ENCODE measurements around the gene PICK1.

The PICK1 gene

DNA sequence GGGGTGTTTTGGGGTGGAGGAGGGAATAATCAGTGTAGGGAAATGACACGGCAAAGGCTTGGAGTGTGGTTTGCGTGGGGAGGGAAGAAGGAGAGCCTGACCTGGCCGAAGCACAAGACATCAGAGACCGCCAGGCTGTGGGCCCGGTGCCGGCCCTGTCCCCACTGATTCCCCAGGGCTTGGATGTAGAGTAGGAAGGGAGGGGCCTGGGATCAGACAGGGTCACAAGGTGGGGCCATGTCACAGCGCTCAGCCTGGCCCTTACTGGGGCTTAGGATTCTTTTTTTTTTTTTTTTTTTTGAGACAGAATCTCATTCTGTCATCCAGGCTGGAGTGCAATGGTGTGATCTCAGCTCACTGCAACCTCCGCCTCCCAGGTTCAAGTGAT, 9.8 kb downstream of the PICK1 start (continued):
- TF ChIP-seq ZNF660 (tag by site-specific recombination; IDR thresholded peaks at IDR 0.05): no peak
- no peak for TF ChIP-seq SALL2 (tag by site-specific recombination; IDR thresholded peaks at IDR 0.05; ENCODE audit: borderline replicate concordance)
- TF ChIP-seq, protein P1, sequence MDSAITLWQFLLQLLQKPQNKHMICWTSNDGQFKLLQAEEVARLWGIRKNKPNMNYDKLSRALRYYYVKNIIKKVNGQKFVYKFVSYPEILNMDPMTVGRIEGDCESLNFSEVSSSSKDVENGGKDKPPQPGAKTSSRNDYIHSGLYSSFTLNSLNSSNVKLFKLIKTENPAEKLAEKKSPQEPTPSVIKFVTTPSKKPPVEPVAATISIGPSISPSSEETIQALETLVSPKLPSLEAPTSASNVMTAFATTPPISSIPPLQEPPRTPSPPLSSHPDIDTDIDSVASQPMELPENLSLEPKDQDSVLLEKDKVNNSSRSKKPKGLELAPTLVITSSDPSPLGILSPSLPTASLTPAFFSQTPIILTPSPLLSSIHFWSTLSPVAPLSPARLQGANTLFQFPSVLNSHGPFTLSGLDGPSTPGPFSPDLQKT (IDR thresholded peaks at IDR 0.05; ENCODE audit: borderline replicate concordance, low read depth, low read length): no peak
- TF ChIP-seq, protein P2, sequence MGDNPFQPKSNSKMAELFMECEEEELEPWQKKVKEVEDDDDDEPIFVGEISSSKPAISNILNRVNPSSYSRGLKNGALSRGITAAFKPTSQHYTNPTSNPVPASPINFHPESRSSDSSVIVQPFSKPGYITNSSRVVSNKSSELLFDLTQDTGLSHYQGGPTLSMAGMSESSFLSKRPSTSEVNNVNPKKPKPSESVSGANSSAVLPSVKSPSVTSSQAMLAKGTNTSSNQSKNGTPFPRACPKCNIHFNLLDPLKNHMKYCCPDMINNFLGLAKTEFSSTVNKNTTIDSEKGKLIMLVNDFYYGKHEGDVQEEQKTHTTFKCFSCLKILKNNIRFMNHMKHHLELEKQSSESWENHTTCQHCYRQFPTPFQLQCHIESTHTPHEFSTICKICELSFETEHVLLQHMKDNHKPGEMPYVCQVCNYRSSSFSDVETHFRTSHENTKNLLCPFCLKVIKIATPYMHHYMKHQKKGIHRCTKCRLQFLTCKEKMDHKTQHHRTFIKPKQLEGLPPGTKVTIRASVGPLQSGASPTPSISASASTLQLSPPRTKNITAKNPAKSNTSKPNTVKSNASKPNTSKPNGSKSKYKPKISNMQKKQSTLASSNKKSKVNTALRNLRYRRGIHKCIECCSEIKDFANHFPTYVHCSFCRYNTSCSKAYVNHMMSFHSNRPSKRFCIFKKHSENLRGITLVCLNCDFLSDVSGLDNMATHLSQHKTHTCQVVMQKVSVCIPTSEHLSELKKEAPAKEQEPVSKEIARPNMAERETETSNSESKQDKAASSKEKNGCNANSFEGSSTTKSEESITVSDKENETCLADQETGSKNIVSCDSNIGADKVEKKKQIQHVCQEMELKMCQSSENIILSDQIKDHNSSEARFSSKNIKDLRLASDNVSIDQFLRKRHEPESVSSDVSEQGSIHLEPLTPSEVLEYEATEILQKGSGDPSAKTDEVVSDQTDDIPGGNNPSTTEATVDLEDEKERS (tag by site-specific recombination; IDR thresholded peaks at IDR 0.05): no peak
- no peak for TF ChIP-seq ZNF416 (tag by site-specific recombination; IDR thresholded peaks at IDR 0.05)

DNA sequence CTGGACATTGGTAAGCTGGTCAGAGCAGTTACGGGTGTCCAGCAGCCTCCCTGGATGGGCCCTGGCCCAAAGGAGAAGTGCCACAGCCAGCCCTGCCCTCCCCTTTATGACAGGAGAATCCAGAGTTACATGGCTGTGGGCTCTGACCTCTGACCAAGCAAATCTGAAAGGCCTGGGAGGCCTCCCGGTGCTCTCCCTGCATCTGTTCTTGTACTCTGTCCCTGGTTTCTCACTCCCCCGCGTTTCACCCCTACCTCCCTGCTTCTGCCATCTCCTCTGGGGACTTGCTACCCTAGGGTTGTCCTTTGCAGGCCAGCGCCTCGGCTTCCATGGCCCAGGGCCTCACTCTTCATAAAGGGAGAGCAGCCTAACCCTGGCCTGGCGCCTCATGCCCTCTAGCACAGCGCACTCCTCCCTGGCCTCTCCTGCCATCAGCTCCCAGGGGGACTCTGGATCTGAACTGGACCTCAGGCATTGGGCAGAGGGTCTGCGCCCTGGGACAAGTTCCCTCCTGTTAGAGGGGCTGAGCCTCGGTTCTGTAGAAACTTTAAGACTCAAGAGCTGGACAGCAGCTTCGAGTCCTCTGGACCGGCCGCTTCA, 10.7 kb downstream of the PICK1 start:
- Histone ChIP-seq H3K4me3 (ENCODE audit: low read depth, low read length) (no peak overlapping the region), H3K36me3 (ENCODE audit: control insufficient read depth in 2 of 2, insufficient read depth in 1 of 2, low read length in 2 of 2) (peaks cover 28 to 91% of the 10 kb centered on the region in 2 experiments), H3K4me1 (ENCODE audit: control insufficient read depth, insufficient read depth, low read length) (no peaks in the 10 kb centered on the region), H3K9me3 (ENCODE audit: control insufficient read depth, insufficient read depth, low read depth, low read length) (no peaks in the 10 kb centered on the region), H3K27ac (ENCODE audit: extremely low read depth, low read depth, low read length) (no peak overlapping the region)
- CTCF ChIA-PET: interaction anchor here (0.6 to 2.5 kb wide), 6 partner anchors 11 to 698 kb away, joined by 3 to 11 read pairs (median 4); partner anchors contain the start of gene PICK1
- TF ChIP-seq, protein P3, sequence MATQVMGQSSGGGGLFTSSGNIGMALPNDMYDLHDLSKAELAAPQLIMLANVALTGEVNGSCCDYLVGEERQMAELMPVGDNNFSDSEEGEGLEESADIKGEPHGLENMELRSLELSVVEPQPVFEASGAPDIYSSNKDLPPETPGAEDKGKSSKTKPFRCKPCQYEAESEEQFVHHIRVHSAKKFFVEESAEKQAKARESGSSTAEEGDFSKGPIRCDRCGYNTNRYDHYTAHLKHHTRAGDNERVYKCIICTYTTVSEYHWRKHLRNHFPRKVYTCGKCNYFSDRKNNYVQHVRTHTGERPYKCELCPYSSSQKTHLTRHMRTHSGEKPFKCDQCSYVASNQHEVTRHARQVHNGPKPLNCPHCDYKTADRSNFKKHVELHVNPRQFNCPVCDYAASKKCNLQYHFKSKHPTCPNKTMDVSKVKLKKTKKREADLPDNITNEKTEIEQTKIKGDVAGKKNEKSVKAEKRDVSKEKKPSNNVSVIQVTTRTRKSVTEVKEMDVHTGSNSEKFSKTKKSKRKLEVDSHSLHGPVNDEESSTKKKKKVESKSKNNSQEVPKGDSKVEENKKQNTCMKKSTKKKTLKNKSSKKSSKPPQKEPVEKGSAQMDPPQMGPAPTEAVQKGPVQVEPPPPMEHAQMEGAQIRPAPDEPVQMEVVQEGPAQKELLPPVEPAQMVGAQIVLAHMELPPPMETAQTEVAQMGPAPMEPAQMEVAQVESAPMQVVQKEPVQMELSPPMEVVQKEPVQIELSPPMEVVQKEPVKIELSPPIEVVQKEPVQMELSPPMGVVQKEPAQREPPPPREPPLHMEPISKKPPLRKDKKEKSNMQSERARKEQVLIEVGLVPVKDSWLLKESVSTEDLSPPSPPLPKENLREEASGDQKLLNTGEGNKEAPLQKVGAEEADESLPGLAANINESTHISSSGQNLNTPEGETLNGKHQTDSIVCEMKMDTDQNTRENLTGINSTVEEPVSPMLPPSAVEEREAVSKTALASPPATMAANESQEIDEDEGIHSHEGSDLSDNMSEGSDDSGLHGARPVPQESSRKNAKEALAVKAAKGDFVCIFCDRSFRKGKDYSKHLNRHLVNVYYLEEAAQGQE (tag by site-specific recombination; IDR thresholded peaks at IDR 0.05): 0 out of 2 replicates have a peak, but pooled peaks have one; percentile 22
- TF ChIP-seq ZNF248 (tag by site-specific recombination; IDR thresholded peaks at IDR 0.05): no peak
- POLR2A ChIA-PET: interaction anchor here (0.7 kb wide), 1 partner anchor 1539 kb away, joined by 3 read pairs; no protein-coding TSS in a partner anchor

DNA sequence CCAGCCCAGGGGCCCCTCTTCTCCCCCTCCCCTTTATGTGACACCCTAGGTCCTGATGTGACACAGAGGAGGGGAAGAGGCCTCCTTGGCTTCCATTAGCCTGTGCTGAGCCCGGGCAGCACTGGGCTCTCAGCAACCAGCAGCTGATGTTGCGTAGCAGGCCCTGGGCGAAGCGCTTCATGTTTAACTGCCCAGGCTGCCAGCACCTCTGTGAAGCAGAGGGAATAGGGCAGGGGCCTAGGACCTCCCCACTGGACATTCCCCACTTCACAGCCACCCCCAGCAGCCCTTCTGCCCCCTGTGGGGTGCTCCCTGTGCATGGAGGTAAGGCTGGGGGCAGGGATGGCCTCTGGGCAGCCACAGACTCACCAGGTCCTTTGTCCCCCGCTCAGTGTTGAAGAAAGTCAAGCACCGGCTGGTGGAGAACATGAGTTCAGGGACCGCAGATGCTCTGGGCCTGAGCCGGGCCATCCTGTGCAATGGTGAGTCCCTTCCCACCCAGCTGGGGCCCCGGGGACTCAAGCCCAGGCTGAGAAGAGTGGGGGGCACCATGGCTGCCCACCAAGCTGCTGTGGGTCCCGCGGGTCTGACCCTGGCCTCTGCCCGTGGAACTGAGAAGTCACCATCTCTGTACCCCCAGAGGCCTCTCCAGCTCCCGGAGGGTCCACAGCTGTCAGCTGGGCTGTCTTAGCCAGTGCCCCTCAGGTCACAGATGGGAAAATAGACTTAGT, 11.6 kb downstream of the PICK1 start:
- CTCF ChIA-PET: interaction anchor here (0.6 to 2.5 kb wide), 9 partner anchors 9 to 74 kb away, joined by 3 to 11 read pairs (median 4); partner anchors contain the start of gene PICK1
- no peak overlapping the region for H3K4me3 ChIP-seq (ENCODE audit: low read depth, low read length)
- no peaks in the 10 kb centered on the region for H3K9me3 ChIP-seq (ENCODE audit: control insufficient read depth, insufficient read depth, low read depth, low read length)
- POLR2A ChIA-PET: no interaction called here
- H3K4me1 ChIP-seq (ENCODE audit: control insufficient read depth, insufficient read depth, low read length): no peaks in the 10 kb centered on the region
- H3K27ac ChIP-seq (ENCODE audit: extremely low read depth, low read depth, low read length): no peak overlapping the region
- peaks cover 18 to 92% of the 10 kb centered on the region in 2 experiments for H3K36me3 ChIP-seq (ENCODE audit: control insufficient read depth in 2 of 2, insufficient read depth in 1 of 2, low read length in 2 of 2)
- TF ChIP-seq ZNF530 (tag by site-specific recombination; IDR thresholded peaks at IDR 0.05; ENCODE audit: low read depth) (no peak), GLIS1 (tag by site-specific recombination; IDR thresholded peaks at IDR 0.05) (peak; percentile 22; the same call in 1 of the 2 replicates)
